ENCODE data around the gene ZNF253. TPM values are rescaled to one million over a fixed set of nuclear protein-coding genes. Genes with fewer than 3 reads are reported as not detected.
"Not testable (repeated sequence)": the region's sequence is repeated elsewhere in the genome, so short reads cannot be mapped to it uniquely, and the experiment has no call there.

The ZNF253 gene
- total RNA-seq, 1 donor, result 4.8 TPM

DNA sequence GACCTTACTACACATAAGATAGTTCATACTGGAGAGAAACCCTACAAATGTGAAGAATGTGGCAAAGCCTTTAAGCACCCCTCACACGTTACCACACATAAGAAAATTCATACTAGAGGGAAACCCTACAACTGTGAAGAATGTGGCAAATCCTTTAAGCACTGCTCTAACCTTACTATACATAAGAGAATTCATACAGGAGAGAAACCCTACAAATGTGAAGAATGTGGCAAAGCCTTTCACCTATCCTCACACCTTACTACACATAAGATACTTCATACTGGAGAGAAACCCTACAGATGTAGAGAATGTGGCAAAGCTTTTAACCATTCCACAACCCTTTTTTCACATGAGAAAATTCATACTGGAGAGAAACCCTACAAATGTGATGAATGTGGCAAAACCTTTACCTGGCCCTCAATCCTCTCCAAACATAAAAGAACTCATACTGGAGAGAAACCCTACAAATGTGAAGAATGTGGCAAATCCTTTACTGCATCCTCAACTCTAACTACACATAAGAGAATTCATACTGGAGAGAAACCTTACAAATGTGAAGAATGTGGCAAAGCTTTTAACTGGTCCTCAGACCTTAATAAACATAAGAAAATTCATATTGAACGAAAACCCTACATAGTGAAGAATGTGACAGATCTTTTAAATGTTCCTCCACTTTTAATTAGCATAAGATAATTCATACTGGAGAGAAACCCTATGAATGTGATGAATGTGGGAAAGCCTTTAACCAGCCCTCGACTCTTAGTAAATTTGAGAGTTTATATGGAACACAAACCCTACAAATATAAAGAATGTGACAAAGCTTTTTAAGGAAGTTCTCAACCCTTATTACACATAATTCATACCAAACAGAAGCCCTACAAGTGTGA lies 26.6 kb downstream of the ZNF253 start:
- DNase-seq (ENCODE audit: low read depth in 2 of 3, low spot score in 2 of 3), result not testable (repeated sequence)

GRCh38 chr19:19900139-19900728 lies 34.6 kb downstream of the ZNF253 start:
- DNase-seq (ENCODE audit: low read depth in 2 of 3, low spot score in 2 of 3), result peak in 2 of 3 donors; percentile 82 to 85

DNA sequence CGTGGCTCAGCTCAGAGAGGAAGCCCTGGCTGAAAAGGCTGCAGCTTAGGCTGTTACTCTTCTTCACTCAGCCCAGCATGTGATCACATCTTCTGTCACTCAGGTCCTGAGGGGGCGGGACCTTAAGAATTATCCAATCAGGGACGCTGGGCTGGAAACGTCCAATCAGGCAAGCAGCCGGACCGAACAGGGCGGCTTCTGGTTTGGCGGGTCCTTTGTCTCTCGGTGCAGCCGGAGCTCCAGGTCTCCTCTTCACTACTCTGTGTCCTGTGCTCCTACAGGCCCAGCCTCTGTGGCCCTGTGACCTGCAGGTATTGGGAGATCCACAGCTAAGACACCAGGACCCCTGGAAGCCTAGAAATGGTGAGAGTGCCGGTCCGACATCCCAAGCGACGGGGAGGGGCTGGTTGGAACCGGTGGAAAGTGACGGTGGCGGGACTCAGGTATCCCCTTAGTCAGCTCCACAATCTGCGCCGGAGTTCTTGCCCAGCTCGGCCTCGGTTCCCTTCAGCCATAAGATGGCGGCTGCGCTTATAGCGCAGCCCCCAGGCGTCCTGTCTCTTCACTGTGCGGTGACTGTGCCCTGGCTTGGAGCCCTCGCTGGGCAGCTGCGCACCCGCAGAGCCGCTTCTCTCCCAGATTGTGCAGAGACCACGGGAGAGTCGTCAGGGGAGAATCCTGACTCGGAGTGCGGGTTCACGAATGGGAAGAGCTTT lies 35.2 kb downstream of the ZNF253 start, which contains the start of gene ZNF93:
Gene ZNF93, plus strand, starts transcription at position 218 of the 716 bp plus-strand sequence. Its CDS starts 143 bp downstream, at position 361.
- peak; percentile 67 to 98 (median 95) for DNase-seq (ENCODE audit: low read depth in 2 of 3, low spot score in 2 of 3)

DNA sequence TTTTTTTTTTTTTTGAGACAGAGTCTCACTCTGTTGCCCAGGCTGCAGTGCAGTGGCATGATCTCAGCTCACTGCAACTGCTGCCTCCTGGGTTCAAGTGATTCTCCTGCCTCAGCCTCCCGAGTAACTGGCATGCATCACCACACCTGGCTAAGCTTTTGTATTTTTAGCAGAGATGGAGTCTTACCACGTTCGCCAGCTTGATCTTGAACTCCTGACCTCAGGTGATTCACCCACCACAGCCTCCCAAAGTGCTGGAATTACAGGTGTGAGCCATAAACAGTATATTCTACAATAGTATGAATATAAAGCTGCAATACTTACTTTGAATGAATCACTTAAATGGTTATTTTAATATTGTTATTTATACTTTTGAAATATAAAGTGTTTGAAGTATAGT lies 41.9 kb downstream of the ZNF253 start:
- not testable (repeated sequence) for DNase-seq (ENCODE audit: low read depth in 2 of 3, low spot score in 2 of 3)

DNA sequence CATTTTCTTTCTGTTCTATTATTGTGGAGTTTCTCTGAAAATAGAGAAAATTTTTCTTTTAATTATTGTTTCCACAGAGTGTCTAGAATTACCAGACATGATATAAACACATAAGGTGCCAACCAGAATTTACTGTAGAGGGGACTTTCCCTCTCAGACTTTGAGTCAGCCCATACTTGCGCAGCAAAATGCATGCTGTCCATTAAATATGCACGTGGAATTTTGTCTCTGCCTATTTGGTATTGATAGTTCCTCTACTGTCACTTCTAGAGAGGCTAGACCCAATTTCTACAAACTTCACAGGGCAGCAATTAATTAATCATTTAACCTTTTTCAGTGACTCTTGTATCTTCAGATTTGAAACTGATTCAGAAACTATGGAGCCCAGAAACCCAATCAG lies 44.0 kb downstream of the ZNF253 start:
- DNase-seq (ENCODE audit: low read depth in 2 of 3, low spot score in 2 of 3), result no peak

DNA sequence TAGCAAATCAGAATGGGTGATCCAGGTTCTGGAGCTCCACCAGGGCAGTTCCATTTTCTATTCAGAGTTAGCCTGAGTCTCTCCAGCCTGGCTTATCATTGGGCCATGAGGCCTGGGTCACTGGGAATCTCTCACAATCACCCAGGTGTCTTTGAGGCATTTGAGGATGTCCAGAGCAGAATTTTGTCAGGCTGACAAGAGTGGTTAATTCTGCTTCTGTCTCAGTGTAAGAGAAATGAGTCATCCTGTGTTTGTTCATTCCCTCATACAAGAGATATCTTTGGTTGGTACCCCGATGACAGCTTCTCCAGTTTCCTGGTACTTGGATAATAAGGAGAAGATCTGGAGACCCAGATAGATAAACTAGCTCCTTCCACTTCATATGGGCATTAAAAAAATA lies 45.5 kb downstream of the ZNF253 start:
- DNase-seq (ENCODE audit: low read depth in 2 of 3, low spot score in 2 of 3), result no peak

DNA sequence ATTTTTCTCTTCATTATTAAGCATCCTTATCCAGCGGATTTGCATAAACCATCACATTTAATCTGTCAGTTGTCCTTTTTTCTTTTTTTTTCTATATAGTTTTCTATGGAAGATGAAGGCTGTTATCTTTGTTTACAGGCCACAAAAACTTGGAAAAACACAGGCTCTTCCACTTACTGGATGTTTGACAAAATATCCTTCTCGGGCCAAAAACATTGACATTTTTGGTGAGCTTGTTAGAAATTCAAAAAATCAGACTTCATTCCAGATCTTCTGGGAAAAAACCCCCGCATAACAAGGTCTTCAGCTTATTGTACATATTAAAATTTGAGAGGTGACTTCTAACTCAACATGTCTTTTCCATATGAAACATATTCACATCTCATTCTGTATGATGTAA lies 48.9 kb downstream of the ZNF253 start:
- no peak for DNase-seq (ENCODE audit: low read depth in 2 of 3, low spot score in 2 of 3)

GRCh38 chr19:19930417-19930816 lies 64.7 kb downstream of the ZNF253 start:
- DNase-seq (ENCODE audit: low read depth in 2 of 3, low spot score in 2 of 3), result not testable (repeated sequence)

GRCh38 chr19:19933432-19934314 lies 68.0 kb downstream of the ZNF253 start:
- not testable (repeated sequence) for DNase-seq (ENCODE audit: low read depth in 2 of 3, low spot score in 2 of 3)

GRCh38 chr19:19937403-19937802 lies 71.7 kb downstream of the ZNF253 start:
- no peak for DNase-seq (ENCODE audit: low read depth in 2 of 3, low spot score in 2 of 3)

DNA sequence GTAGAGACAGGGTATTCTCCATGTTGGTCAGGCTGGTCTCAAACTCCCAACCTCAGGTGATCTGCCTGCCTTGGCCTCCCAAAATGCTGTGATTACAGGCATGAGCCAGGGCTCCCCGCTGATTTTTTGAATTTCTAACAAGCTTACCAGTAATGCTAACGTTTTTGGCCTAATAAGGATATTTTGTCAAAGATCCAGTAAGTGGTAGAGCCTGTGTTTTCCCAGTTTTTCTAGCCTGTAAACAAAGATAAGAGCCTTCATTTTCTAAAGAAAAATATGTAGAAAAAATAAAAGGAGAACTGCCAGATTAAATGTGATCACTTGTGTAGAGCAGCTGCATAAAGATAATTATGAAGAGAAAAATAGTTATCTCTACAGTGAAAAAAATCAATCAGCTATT lies 72.8 kb downstream of the ZNF253 start:
- DNase-seq (ENCODE audit: low read depth in 2 of 3, low spot score in 2 of 3), result no peak

GRCh38 chr19:19943848-19944582 lies 78.3 kb downstream of the ZNF253 start:
- DNase-seq (ENCODE audit: low read depth in 2 of 3, low spot score in 2 of 3), result no peak

Other genes starting within 250 kb of the ZNF253 start
- gene PBX4, start 247.2 kb upstream of the ZNF253 start, total RNA-seq, result 4.8 TPM
- 22.6 TPM for gene LPAR2, start 237.7 kb upstream of the ZNF253 start, total RNA-seq
- gene GMIP, start 222.2 kb upstream of the ZNF253 start, total RNA-seq, result 36.9 TPM
- gene ATP13A1, start 202.2 kb upstream of the ZNF253 start, total RNA-seq, result 102 TPM
- 8.3 TPM for gene ZNF101, start 197.0 kb upstream of the ZNF253 start, total RNA-seq
- 3.0 TPM for gene ZNF14, start 132.8 kb upstream of the ZNF253 start, total RNA-seq
- 19.4 TPM for gene ZNF506, start 44.1 kb upstream of the ZNF253 start, total RNA-seq
- gene ZNF93, start 35.1 kb downstream of the ZNF253 start, total RNA-seq, result 17.0 TPM
- 1.6 TPM for gene ZNF682, start 173.6 kb downstream of the ZNF253 start, total RNA-seq
- gene ZNF90, start 212.1 kb downstream of the ZNF253 start, total RNA-seq, result 3.0 TPM

Measured in hematopoietic multipotent progenitor cell (in vitro differentiated cells).